ENCODE results near the gene DOK1.

The DOK1 gene

GRCh38 chr2:74507926-74508520, 46.5 kb upstream of the DOK1 start:
- Histone ChIP-seq H4K20me1 (ENCODE audit: insufficient read depth, low read length) (no peaks in the 10 kb centered on the region), H3K27ac (ENCODE audit: low read depth, low read length, poor library complexity, severe bottlenecking) (peak overlapping the region; percentile 95), H2AFZ (ENCODE audit: low read length) (peak overlapping the region; percentile 39; the same call in 1 of the 2 replicates), H3K4me1 (ENCODE audit: insufficient read depth, low read length, severe bottlenecking) (peaks cover 30% of the 10 kb centered on the region), H3K9ac (ENCODE audit: low read length) (peak overlapping the region; percentile 90), H3K4me3 (ENCODE audit: low read depth, low read length, poor library complexity, severe bottlenecking) (peak overlapping the region; percentile 86), H3K9me2 (ENCODE audit: low read depth, low read length) (no peaks in the 10 kb centered on the region), H3K27me3 (ENCODE audit: insufficient read depth, low read length) (peaks cover 3% of the 10 kb centered on the region; the same call in 1 of the 2 replicates), H3K79me2 (ENCODE audit: insufficient read depth, low read length) (no peaks in the 10 kb centered on the region), H3K9me3 (ENCODE audit: low read length) (no peaks in the 10 kb centered on the region), H3F3A (ENCODE audit: insufficient read depth, low read length) (no peaks in the 10 kb centered on the region), H3K4me2 (ENCODE audit: low read length) (peak overlapping the region; percentile 95), H3K36me3 (ENCODE audit: insufficient read depth, low read length) (peaks cover 17% of the 10 kb centered on the region)
- TF ChIP-seq CTCF (IDR thresholded peaks at IDR 0.05; ENCODE audit: low read length) (no peak), EZH2 (IDR thresholded peaks at IDR 0.05; ENCODE audit: borderline replicate concordance, low read length) (no peak)

GRCh38 chr2:74510272-74510671, 44.2 kb upstream of the DOK1 start:
- Histone ChIP-seq H3K27ac (ENCODE audit: low read depth, low read length, poor library complexity, severe bottlenecking) (no peak overlapping the region), H3K4me3 (ENCODE audit: low read depth, low read length, poor library complexity, severe bottlenecking) (no peak overlapping the region), H3K9me3 (ENCODE audit: low read length) (no peaks in the 10 kb centered on the region), H3K9me2 (ENCODE audit: low read depth, low read length) (no peaks in the 10 kb centered on the region), H3K36me3 (ENCODE audit: insufficient read depth, low read length) (peaks cover 9% of the 10 kb centered on the region), H4K20me1 (ENCODE audit: insufficient read depth, low read length) (no peaks in the 10 kb centered on the region), H3K9ac (ENCODE audit: low read length) (no peak overlapping the region), H3K27me3 (ENCODE audit: insufficient read depth, low read length) (peaks cover 4% of the 10 kb centered on the region; the same call in 1 of the 2 replicates), H3K79me2 (ENCODE audit: insufficient read depth, low read length) (no peaks in the 10 kb centered on the region), H3F3A (ENCODE audit: insufficient read depth, low read length) (no peaks in the 10 kb centered on the region), H3K4me1 (ENCODE audit: insufficient read depth, low read length, severe bottlenecking) (peaks cover 23% of the 10 kb centered on the region), H3K4me2 (ENCODE audit: low read length) (no peak overlapping the region), H2AFZ (ENCODE audit: low read length) (no peak overlapping the region)
- no peak for TF ChIP-seq CTCF (IDR thresholded peaks at IDR 0.05; ENCODE audit: low read length)
- TF ChIP-seq EZH2 (IDR thresholded peaks at IDR 0.05; ENCODE audit: borderline replicate concordance, low read length) = no peak

GRCh38 chr2:74511104-74511989, 43.2 kb upstream of the DOK1 start:
- Histone ChIP-seq H2AFZ (ENCODE audit: low read length) (no peak overlapping the region), H3K9me2 (ENCODE audit: low read depth, low read length) (no peaks in the 10 kb centered on the region), H3K79me2 (ENCODE audit: insufficient read depth, low read length) (no peaks in the 10 kb centered on the region), H3K27me3 (ENCODE audit: insufficient read depth, low read length) (peaks cover 4% of the 10 kb centered on the region; the same call in 1 of the 2 replicates), H3K9ac (ENCODE audit: low read length) (no peak overlapping the region), H3F3A (ENCODE audit: insufficient read depth, low read length) (no peaks in the 10 kb centered on the region), H3K4me2 (ENCODE audit: low read length) (no peak overlapping the region), H3K4me1 (ENCODE audit: insufficient read depth, low read length, severe bottlenecking) (peaks cover 22% of the 10 kb centered on the region), H3K27ac (ENCODE audit: low read depth, low read length, poor library complexity, severe bottlenecking) (no peak overlapping the region), H3K9me3 (ENCODE audit: low read length) (no peaks in the 10 kb centered on the region), H3K4me3 (ENCODE audit: low read depth, low read length, poor library complexity, severe bottlenecking) (no peak overlapping the region), H4K20me1 (ENCODE audit: insufficient read depth, low read length) (no peaks in the 10 kb centered on the region), H3K36me3 (ENCODE audit: insufficient read depth, low read length) (no peaks in the 10 kb centered on the region)
- no peak for TF ChIP-seq EZH2 (IDR thresholded peaks at IDR 0.05; ENCODE audit: borderline replicate concordance, low read length)
- TF ChIP-seq CTCF (IDR thresholded peaks at IDR 0.05; ENCODE audit: low read length) = no peak

Measured in OCI-LY1 (cell line).